Mammary epithelial cell (primary cell): ENCODE measurements around the gene FRMPD2.

Experiments used
- CTCF ChIP-seq, 2 donors: IDR thresholded peaks in 1 of 2; conservative IDR thresholded peaks in 1 of 2; 2 replicates each; pipeline ENCODE4 v1.5.1; 2011 to 2012; ENCODE audit warnings: inconsistent platforms in 2 of 2, low read length in 2 of 2, mild to moderate bottlenecking in 2 of 2, control low read depth in 1 of 2, low read depth in 1 of 2; ENCODE audit not compliant: insufficient read depth in 1 of 2; ENCODE audit errors: extremely low read depth in 1 of 2
- EZH2 ChIP-seq: IDR thresholded peaks from 2 replicates; pipeline ENCODE4 v1.6.1; 2012; ENCODE audit warnings: low read length, inconsistent platforms, borderline replicate concordance

- TF ChIP-seq CTCF (conservative IDR thresholded peaks at IDR 0.05 in 1 of 2, IDR thresholded peaks at IDR 0.05 in 1 of 2; ENCODE audit: extremely low read depth in 1 of 2, insufficient read depth in 1 of 2, low read depth in 1 of 2, low read length in 2 of 2) (peak; percentile 77 to 79), EZH2 (no peak)
Observed at GRCh38 chr10:48215486-48216203, 58.9 kb downstream of the FRMPD2 start.
